Activated CD4-positive, alpha-beta memory T cell treated with anti-CD3 and anti-CD28 coated beads for 36 hours (primary cell): ENCODE results near the gene TMEM86B. TPM values are rescaled to one million over a fixed set of nuclear protein-coding genes. Genes with fewer than 3 reads are reported as not detected.

Experiments
- CTCF ChIA-PET: fragments of 350-600 bp; sonication (Branson Sonifier 250); formaldehyde crosslinking; loops from one replicate; lab custom pipeline; 2021; ENCODE audit warnings: antibody characterized with exemption, inconsistent platforms; lab: Charles Lee
- POLR2A ChIA-PET: fragments of 350-600 bp; sonication (Branson Sonifier 250); formaldehyde crosslinking; loops from one replicate; lab custom pipeline; 2021; ENCODE audit warnings: antibody characterized with exemption; lab: Charles Lee
- DNase-seq: peaks from one replicate; pipeline ENCODE4 v3.0.0-alpha.2; 2020
- H3K27ac Mint-ChIP-seq: one replicate; pipeline ENCODE4 v1.8.0; 2021; ENCODE audit warnings: mixed read lengths
- H3K27me3 Mint-ChIP-seq: one replicate; pipeline ENCODE4 v1.8.0; 2021; ENCODE audit warnings: mixed read lengths
- H3K36me3 Mint-ChIP-seq: one replicate; pipeline ENCODE4 v1.8.0; 2021; ENCODE audit warnings: mixed read lengths
- H3K4me1 Mint-ChIP-seq: one replicate; pipeline ENCODE4 v1.8.0; 2021; ENCODE audit warnings: low read depth, mixed read lengths
- H3K4me3 Mint-ChIP-seq: one replicate; pipeline ENCODE4 v1.8.0; 2021; ENCODE audit warnings: mild to moderate bottlenecking, mixed read lengths
- H3K9me3 Mint-ChIP-seq: one replicate; pipeline ENCODE4 v1.8.0; 2021; ENCODE audit warnings: mixed read lengths
- intact Hi-C: fragments of 100-400 bp; cut with micrococcal nuclease; formaldehyde crosslinking; loops from one replicate; pipeline ENCODE4 v1.15.1; 2023
- total RNA-seq, 2 experiments: library from RNA; stranded (reverse); gene quantifications; one replicate each; pipeline ENCODE4 v1.2.3, GENCODE V29; 2021

Gene TMEM86B
- total RNA-seq, 2 experiments from 2014 or later, result 4.8 to 6.5 TPM

- Mint-ChIP-seq H3K4me1 (no peaks in the 10 kb centered on the region), H3K27ac (no peak overlapping the region), H3K36me3 (peaks cover 15% of the 10 kb centered on the region), H3K9me3 (peaks cover 7% of the 10 kb centered on the region), H3K27me3 (no peaks in the 10 kb centered on the region), H3K4me3 (no peak overlapping the region)
- intact Hi-C loops, result no loop called here
- ChIA-PET POLR2A (no interaction called here), CTCF (no interaction called here)
- no peak for DNase-seq
Observed at GRCh38 chr19:55265723-55266386, 37.3 kb upstream of the TMEM86B start.

GRCh38 chr19:55265173-55265572 lies 36.6 kb upstream of the TMEM86B start:
- ChIA-PET CTCF (no interaction called here), POLR2A (no interaction called here)
- peaks cover 4% of the 10 kb centered on the region for H3K4me1 Mint-ChIP-seq
- H3K9me3 Mint-ChIP-seq, result peaks cover 7% of the 10 kb centered on the region
- no peak overlapping the region for H3K27ac Mint-ChIP-seq
- H3K4me3 Mint-ChIP-seq, result no peak overlapping the region
- H3K27me3 Mint-ChIP-seq, result no peaks in the 10 kb centered on the region
- no peak for DNase-seq
- H3K36me3 Mint-ChIP-seq, result peaks cover 12% of the 10 kb centered on the region
- intact Hi-C loops, result no loop called here

GRCh38 chr19:55264531-55264930 lies 36.0 kb upstream of the TMEM86B start:
- intact Hi-C loops, result no loop called here
- H3K9me3 Mint-ChIP-seq, result peaks cover 7% of the 10 kb centered on the region
- DNase-seq, result no peak
- no peak overlapping the region for H3K27ac Mint-ChIP-seq
- ChIA-PET CTCF (no interaction called here), POLR2A (no interaction called here)
- peaks cover 10% of the 10 kb centered on the region for H3K36me3 Mint-ChIP-seq
- H3K27me3 Mint-ChIP-seq, result no peaks in the 10 kb centered on the region
- H3K4me1 Mint-ChIP-seq, result peaks cover 8% of the 10 kb centered on the region
- no peak overlapping the region for H3K4me3 Mint-ChIP-seq

- Mint-ChIP-seq H3K4me3 (no peak overlapping the region), H3K9me3 (peaks cover 7% of the 10 kb centered on the region), H3K27ac (peak overlapping the region; percentile 1), H3K36me3 (peaks cover 13% of the 10 kb centered on the region), H3K27me3 (no peaks in the 10 kb centered on the region), H3K4me1 (peaks cover 13% of the 10 kb centered on the region)
- no peak for DNase-seq
- intact Hi-C loops, result no loop called here
- ChIA-PET POLR2A (interaction anchor here (1.1 kb wide), 1 partner anchor 77 kb away, joined by 4 read pairs; the partner anchor contains the start of gene KMT5C), CTCF (interaction anchor here (1.8 to 1.9 kb wide), 2 partner anchors 40 to 242 kb away, joined by 5 read pairs; no protein-coding TSS in a partner anchor)
Observed at GRCh38 chr19:55262359-55262758, 33.8 kb upstream of the TMEM86B start.

- Mint-ChIP-seq H3K4me1 (peaks cover 16% of the 10 kb centered on the region), H3K27me3 (no peaks in the 10 kb centered on the region), H3K9me3 (peaks cover 5% of the 10 kb centered on the region), H3K4me3 (no peak overlapping the region), H3K27ac (no peak overlapping the region), H3K36me3 (peaks cover 17% of the 10 kb centered on the region)
- no peak for DNase-seq
- intact Hi-C loops, result no loop called here
- ChIA-PET CTCF (interaction anchor here (1.8 to 1.9 kb wide), 2 partner anchors 40 to 242 kb away, joined by 5 read pairs; no protein-coding TSS in a partner anchor), POLR2A (interaction anchor here (1.1 kb wide), 1 partner anchor 78 kb away, joined by 4 read pairs; the partner anchor contains the start of gene KMT5C)
Observed at GRCh38 chr19:55261671-55262126, 33.1 kb upstream of the TMEM86B start.

GRCh38 chr19:55259540-55260210 lies 31.1 kb upstream of the TMEM86B start:
- H3K27ac Mint-ChIP-seq, result peak overlapping the region; percentile 98
- DNase-seq, result no peak
- peaks cover 30% of the 10 kb centered on the region for H3K4me1 Mint-ChIP-seq
- no peaks in the 10 kb centered on the region for H3K9me3 Mint-ChIP-seq
- intact Hi-C loops, result loop anchor here (1.0 to 10.0 kb wide), 14 partner anchors 8 to 383 kb away; partner anchors contain the start of genes FIZ1, HSPBP1, ISOC2 and KMT5C
- H3K4me3 Mint-ChIP-seq, result peak overlapping the region; percentile 83
- no peaks in the 10 kb centered on the region for H3K27me3 Mint-ChIP-seq
- CTCF ChIA-PET, result interaction anchor here (0.5 to 1.8 kb wide), 8 partner anchors 34 to 365 kb away, joined by 3 to 14 read pairs (median 3); partner anchors contain the start of genes TMEM238 and ZNF784
- POLR2A ChIA-PET, result interaction anchor here (0.6 to 1.7 kb wide), 14 partner anchors 9 to 811 kb away, joined by 3 to 17 read pairs (median 4); partner anchors contain the start of genes HSPBP1, KMT5C, LENG8 and PPP1R12C
- peaks cover 32% of the 10 kb centered on the region for H3K36me3 Mint-ChIP-seq

GRCh38 chr19:55258828-55259539 lies 30.4 kb upstream of the TMEM86B start, which contains the start of gene PPP6R1:
Gene PPP6R1 (minus strand): TSS chr19:55259017. CDS start chr19:55247103, 11,914 bp downstream.
- Mint-ChIP-seq H3K27me3 (no peaks in the 10 kb centered on the region), H3K27ac (peak within 1 kb of the TSS; percentile 98), H3K9me3 (no peaks in the 10 kb centered on the region), H3K4me3 (peak within 1 kb of the TSS; percentile 93), H3K4me1 (peaks cover 30% of the 10 kb centered on the region), H3K36me3 (peaks cover 32% of the 10 kb centered on the region)
- POLR2A ChIA-PET, result interaction anchor here (0.6 to 1.7 kb wide), 14 partner anchors 8 to 810 kb away, joined by 3 to 17 read pairs (median 4); partner anchors contain the start of genes HSPBP1, KMT5C, LENG8 and PPP1R12C
- intact Hi-C loops, result loop anchor here (1.0 to 10.0 kb wide), 14 partner anchors 8 to 383 kb away; partner anchors contain the start of genes FIZ1, HSPBP1, ISOC2 and KMT5C
- CTCF ChIA-PET, result interaction anchor here (0.5 to 1.8 kb wide), 8 partner anchors 35 to 365 kb away, joined by 3 to 14 read pairs (median 3); partner anchors contain the start of genes TMEM238 and ZNF784
- DNase-seq, result peak; percentile 96

GRCh38 chr19:55258476-55258827 lies 29.9 kb upstream of the TMEM86B start:
- DNase-seq, result peak; percentile 49
- Mint-ChIP-seq H3K4me3 (peak overlapping the region; percentile 83), H3K9me3 (no peaks in the 10 kb centered on the region), H3K27ac (peak overlapping the region; percentile 98), H3K27me3 (no peaks in the 10 kb centered on the region), H3K4me1 (peaks cover 36% of the 10 kb centered on the region), H3K36me3 (peaks cover 36% of the 10 kb centered on the region)
- intact Hi-C loops, result loop anchor here (2.0 to 10.0 kb wide), 6 partner anchors 34 to 384 kb away; partner anchors contain the start of genes PPP1R12C, ZNF580, ZNF581 and ZNF628
- POLR2A ChIA-PET, result interaction anchor here (1.0 to 3.4 kb wide), 6 partner anchors 7 to 374 kb away, joined by 4 to 20 read pairs (median 10); partner anchors contain the start of genes HSPBP1, KMT5C, TMEM238 and UBE2S
- CTCF ChIA-PET, result interaction anchor here (1.1 to 1.8 kb wide), 3 partner anchors 43 to 366 kb away, joined by 3 to 14 read pairs (median 3); partner anchors contain the start of gene ZNF784

GRCh38 chr19:55257461-55258420 lies 29.2 kb upstream of the TMEM86B start:
- ChIA-PET POLR2A (interaction anchor here (0.7 to 3.4 kb wide), 3 partner anchors 81 to 168 kb away, joined by 3 to 20 read pairs (median 12); partner anchors contain the start of genes KMT5C and TMEM238), CTCF (interaction anchor here (1.0 kb wide), 1 partner anchor 126 kb away, joined by 3 read pairs; the partner anchor contains the start of gene TMEM238)
- peak overlapping the region; percentile 98 for H3K27ac Mint-ChIP-seq
- DNase-seq, result peak; percentile 53
- H3K27me3 Mint-ChIP-seq, result no peaks in the 10 kb centered on the region
- peak overlapping the region; percentile 93 for H3K4me3 Mint-ChIP-seq
- H3K36me3 Mint-ChIP-seq, result peaks cover 37% of the 10 kb centered on the region
- H3K9me3 Mint-ChIP-seq, result no peaks in the 10 kb centered on the region
- intact Hi-C loops, result loop anchor here (2.0 to 10.0 kb wide), 6 partner anchors 35 to 385 kb away; partner anchors contain the start of genes PPP1R12C, ZNF580, ZNF581 and ZNF628
- H3K4me1 Mint-ChIP-seq, result peaks cover 43% of the 10 kb centered on the region
